Islet precursor cell (in vitro differentiated cells): Measurements from ENCODE around the gene TMEM167A.
A peak's percentile ranks its signal among the peaks of the same experiment; 100 is the strongest.
"Not testable (repeated sequence)": the region's sequence is repeated elsewhere in the genome, so short reads cannot be mapped to it uniquely, and the experiment has no call there.

ENCODE experiments used
- DNase-seq: peaks from one replicate; pipeline ENCODE4 v3.0.0-alpha.2; 2018

The TMEM167A gene

GRCh38 chr5:83085106-83085505, 7.9 kb upstream of the TMEM167A start:
- no peak for DNase-seq

DNA sequence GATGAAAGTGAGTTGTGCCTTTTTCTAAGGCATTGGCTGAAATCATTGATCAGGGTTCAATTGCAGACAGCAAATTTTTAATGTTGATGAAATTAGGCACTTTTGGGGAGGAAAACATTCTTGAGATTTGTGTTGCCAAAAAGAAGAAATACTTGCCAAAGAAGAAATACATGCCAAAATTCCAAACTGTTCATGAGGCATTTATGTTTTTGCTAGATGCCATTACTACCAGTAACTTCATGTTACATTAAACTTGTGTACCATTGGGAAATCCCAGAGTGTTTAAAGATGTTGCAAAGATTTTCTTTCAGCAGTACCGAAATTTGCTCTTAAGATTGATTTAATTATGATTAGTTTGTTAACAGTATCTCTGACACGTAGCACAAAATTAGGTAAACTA, 7.1 kb upstream of the TMEM167A start:
- DNase-seq = no peak

DNA sequence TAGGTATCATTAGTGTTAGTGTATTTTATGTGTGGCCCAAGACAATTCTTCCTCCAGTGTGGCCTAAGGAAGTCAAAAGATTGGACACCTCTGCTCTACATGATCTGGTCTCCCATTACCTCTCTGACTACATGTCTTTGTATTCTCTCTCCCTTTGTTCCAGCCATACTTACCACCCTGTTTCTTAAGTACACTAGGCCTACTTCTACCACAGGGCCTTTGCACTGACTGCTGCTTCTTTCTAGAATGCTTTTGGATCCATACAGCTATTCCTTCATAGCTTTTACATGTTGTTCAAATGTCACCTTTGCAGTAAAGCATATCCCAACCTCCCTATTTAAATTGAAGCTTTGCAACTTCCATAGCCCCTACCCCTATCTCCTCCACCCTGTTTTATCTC, 5.6 kb upstream of the TMEM167A start:
- no peak for DNase-seq

- DNase-seq = peak; percentile 67
Observed at GRCh38 chr5:83077662-83078261, 568 bp upstream of the TMEM167A start.

- DNase-seq = no peak
Observed at GRCh38 chr5:83072966-83073365, 4.2 kb downstream of the TMEM167A start.

GRCh38 chr5:83071286-83072051, 5.7 kb downstream of the TMEM167A start:
- no peak for DNase-seq

DNA sequence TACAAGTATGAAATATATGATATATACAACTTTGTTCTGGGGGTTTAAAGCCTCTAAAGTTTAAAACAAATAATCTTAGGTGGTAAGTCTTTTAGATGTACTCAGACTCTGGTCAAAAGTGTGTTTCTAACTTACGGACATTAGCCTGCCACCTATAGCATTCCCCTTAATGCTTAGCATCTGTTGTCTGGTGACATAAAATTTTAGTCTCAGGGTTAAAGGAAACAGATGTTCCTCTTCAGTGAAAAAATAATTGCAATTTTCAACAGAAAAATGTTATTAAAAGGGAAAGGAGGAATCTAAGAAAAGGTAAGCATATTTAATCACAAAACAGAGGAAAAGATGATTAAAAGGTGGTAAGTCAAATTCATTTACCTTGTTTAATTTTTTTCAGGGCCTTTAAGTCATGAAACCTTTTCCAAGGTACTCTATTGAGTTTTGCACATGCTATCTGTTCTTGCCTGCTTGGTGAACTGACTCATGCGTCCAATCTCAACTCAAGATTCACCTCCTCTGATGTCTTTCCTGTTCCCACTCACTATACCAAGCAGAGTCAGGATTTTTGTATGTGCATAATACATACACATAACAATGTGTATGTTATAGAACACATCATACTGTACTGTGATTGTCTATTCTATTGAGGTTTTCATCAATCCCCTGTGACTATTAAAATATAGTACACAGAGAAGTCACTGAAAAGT, 7.9 kb downstream of the TMEM167A start:
- DNase-seq = no peak

GRCh38 chr5:83067377-83067776, 9.8 kb downstream of the TMEM167A start:
- DNase-seq = not testable (repeated sequence)

DNA sequence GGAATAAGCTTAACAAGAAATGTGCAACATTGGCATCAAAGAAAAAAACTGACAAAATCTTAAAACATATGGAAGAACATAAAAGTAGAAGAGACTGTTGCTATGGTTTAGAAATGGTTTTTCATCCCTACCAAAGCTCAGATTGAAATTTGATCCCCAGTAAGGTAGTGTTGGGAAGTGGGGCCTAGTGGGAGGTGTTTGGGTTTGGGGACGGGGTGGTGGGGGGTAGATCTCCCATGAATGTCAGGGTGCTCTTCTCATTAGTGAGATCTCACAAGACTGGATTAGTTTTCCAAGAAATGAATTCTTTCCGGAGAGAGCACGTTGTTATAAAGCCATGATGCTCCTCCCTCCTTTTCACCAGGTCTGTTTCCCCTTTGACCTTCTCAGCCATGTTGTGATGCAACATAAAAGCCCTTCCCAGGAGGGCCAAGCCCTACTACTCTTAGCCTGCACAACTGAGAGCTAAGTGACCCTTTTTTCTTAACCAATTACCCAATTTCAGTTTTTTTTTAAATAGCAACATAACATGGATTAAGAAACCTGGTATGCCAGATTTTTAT, 10.6 kb downstream of the TMEM167A start:
- DNase-seq = no peak

GRCh38 chr5:83059341-83059740, 17.9 kb downstream of the TMEM167A start:
- DNase-seq = no peak

DNA sequence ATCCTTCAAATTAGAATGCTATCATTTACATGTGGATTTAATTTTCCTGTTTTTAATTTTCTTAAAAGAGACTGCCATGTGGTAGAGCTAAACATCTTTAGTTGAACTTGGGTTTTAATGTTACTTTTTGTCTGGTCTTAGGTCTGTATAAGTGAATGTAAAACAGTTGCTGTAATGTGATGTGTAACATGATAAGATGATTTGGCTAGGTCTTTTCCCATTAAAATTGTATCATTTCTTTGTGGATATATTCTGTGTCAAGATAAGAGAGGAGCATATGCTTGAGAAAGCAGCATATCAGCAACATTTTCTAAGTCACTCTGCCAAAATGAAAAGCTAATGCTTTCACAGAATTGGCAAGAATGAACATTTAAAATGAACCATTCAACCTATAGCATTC, 18.5 kb downstream of the TMEM167A start:
- DNase-seq = no peak

DNA sequence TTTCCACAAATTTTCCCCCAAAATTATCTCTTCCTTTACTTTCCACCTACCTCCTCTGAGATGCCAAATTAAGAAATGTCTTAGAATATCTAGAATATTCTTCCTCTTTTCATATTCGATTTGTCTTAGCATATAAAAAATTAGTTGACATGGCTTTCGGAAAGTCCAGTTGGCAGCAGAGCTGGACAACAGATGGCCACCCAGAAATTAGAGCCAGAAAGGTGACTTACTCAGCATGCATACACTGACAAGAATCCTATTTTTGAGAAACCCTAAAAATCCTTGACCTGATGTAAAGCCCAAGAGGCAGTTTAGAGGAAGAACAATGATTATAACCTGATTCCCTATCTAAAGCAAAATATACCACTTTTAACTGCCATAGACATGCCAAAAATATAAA, 22.0 kb downstream of the TMEM167A start:
- no peak for DNase-seq

DNA sequence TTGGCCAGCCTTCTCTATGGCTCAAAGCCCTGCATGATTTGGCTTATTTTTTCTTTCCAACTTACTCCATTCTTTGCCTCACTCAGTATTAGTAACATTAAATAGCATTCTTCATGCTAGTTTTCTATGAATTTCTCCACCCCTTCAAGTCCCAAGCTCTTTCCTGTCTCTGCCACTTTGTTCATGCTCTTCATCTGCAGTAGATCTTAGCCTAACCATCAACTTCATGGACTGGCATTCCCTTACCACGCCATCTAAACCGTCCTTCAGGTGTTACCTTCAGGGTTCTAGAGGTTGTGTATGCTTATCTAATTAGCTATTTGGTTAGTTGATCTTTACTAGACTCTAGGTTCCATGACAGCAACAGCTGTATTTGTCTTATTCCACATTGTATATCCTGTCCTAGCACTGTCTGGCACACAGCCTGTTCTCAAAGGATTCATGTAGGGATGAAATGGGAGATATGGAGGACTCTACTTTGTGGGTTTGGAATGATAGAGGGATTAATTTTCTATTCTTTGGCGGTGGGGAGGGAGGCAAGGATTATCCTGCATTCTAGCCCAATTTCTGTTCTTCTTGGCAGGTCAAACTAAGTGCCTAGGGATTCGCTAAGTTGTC, 26.4 kb downstream of the TMEM167A start:
- no peak for DNase-seq

- DNase-seq = no peak
Observed at GRCh38 chr5:83049370-83049885, 27.8 kb downstream of the TMEM167A start.

- DNase-seq = no peak
Observed at GRCh38 chr5:83048811-83049210, 28.4 kb downstream of the TMEM167A start.

DNA sequence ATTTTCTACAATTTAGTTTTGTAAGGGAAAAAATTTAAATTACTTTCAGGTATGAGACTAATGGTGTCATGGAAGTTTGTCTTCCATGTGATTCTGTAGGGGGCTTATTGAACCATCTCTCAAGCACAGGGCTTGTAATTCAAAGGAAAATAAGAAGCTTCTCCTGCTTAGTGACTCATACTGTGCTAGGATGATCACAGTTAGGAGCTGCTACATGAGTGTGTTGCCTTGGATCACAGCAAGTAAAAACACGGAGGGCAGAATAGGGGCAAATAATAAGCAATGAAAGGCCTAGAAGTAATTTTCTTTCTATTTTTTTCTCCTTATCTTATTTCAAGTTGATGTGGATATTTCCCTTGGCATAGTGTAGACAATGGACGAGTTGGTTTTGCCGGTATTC, 28.9 kb downstream of the TMEM167A start:
- DNase-seq = no peak

DNA sequence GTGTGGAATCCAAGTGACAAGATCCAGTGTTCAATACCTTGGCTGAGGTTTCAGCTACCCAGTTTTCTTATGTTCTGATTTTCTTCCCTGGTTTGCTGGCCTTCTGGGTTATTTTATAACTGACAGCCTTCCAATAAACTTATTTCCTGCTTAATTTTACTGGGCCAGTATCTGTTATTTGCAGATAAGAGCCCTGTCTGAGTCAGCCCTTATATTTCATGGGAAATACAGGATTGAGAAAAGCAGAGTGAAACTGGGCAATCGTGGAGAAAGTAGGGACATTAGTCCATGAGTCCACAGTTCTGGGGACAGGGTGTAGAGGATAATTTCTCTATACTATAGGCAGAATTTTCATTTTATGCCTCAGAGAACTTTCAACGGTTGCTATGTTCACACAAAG, 32.3 kb downstream of the TMEM167A start:
- DNase-seq = no peak

- no peak for DNase-seq
Observed at GRCh38 chr5:83042507-83042906, 34.7 kb downstream of the TMEM167A start.

DNA sequence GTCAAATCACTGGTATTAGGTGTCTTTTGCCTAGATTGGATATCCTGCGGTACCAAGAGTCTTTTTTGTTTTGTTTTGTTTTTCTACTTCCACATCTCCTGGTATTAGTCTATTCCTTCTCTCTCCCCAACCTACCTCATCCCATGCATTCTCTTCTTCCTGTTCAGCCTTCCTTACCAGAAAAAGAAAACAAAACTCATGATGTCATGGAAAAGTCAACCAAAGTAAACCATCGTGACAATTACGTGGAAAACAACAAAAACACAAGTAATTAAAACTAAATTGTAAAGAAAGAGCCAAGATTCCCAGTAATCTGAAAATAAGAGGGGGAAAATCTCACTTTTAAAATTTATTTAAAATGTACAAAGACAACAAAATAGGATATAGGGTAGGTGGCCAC, 38.3 kb downstream of the TMEM167A start:
- no peak for DNase-seq

DNA sequence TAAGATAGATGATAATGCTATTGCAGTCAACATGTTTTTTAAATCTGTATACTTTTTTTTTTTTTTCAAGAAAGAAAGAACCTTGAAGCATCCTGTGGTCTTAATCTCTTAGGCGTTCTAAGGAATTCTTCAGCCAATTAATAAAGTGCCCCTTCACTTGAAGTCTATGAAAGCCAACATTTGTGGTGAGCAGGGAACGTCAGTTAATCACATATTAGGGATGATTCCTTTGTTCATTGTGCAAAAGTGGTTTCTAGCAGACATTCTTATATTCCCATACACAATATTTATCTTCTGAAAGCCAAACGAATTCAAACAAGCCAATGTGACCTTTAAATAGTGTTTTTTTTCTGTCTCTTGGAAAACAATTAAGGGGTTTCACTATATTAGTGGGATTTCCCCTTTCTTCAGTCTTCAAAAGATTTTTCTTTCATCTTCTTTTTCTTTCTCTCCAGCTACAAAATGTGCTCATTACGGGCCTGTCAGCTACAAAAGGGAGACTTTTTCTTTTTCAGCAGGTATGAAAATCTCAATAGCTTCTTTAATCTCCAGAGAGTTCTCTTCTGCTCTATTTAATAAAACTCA, 40.1 kb downstream of the TMEM167A start:
- DNase-seq = no peak

DNA sequence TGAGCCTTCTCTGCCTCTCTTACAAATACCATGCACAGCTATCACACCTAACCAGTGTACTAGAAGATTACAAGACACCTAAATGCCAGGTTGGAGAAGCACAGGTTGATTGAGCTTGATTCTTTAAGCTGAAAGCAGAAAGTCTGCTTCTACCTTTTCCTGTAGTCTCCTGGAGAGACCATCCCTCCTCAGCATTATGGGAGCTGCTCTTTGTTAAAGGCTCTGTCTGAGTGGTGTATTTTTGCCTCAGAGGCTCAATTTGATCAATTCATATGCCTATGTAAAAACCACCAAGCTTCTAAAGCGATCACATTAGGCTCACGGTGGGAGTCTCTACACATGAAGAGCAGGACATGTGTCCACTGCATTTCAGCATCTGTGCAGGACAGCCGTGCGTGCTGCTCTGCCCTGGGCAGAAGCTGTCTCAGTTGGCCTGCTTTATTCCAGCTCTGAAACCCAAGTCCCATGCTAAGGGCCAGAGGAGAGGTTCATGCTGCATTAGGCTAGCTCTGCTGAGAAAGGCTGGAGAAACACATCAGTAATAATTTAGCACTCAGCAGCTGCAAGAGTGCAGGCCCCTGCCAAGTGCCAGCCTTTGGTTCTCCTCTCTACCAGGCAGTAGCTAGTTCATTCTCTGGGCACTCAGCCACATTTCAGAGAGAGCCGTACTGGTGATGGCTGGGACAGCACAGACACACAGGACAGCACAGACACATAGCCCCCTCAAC, 41.7 kb downstream of the TMEM167A start:
- no peak for DNase-seq
